Activated CD8-positive, alpha-beta T cell treated with anti-CD3 and anti-CD28 coated beads, Interleukin-2, amount 10 ng/mL, durations not matched to agents 7 days and 5 days (primary cell): ENCODE results near the gene SNTG2. TPM values are rescaled to one million over a fixed set of nuclear protein-coding genes. Genes with fewer than 3 reads are reported as not detected.
A peak's percentile ranks its signal among the peaks of the same experiment; 100 is the strongest.

Experiments
- ATAC-seq: fragments of 150-1000 bp; cut with Tn5 transposase; one replicate; pipeline ENCODE4 v1.10.0; 2021; ENCODE audit warnings: moderate library complexity
- CTCF ChIA-PET: fragments of 350-600 bp; sonication (Branson Sonifier 250); formaldehyde crosslinking; loops from one replicate; lab custom pipeline; 2021; ENCODE audit warnings: antibody characterized with exemption; lab: Charles Lee
- POLR2A ChIA-PET: fragments of 350-600 bp; sonication (Branson Sonifier 250); formaldehyde crosslinking; loops from one replicate; lab custom pipeline; 2021; ENCODE audit warnings: antibody characterized with exemption; lab: Charles Lee
- DNase-seq: peaks from one replicate; pipeline ENCODE4 v3.0.0-alpha.2; 2020
- H3K27ac Mint-ChIP-seq: one replicate; pipeline ENCODE4 v1.8.0; 2021; ENCODE audit warnings: mild to moderate bottlenecking, mixed read lengths
- H3K27me3 Mint-ChIP-seq: one replicate; pipeline ENCODE4 v1.8.0; 2021; ENCODE audit warnings: low read depth, mixed read lengths
- H3K36me3 Mint-ChIP-seq: one replicate; pipeline ENCODE4 v1.8.0; 2021; ENCODE audit warnings: low read depth, mixed read lengths
- H3K4me1 Mint-ChIP-seq: one replicate; pipeline ENCODE4 v1.8.0; 2021; ENCODE audit warnings: low read depth, mixed read lengths
- H3K4me3 Mint-ChIP-seq: one replicate; pipeline ENCODE4 v1.8.0; 2021; ENCODE audit warnings: mild to moderate bottlenecking, mixed read lengths
- H3K9me3 Mint-ChIP-seq: one replicate; pipeline ENCODE4 v1.8.0; 2022; ENCODE audit warnings: mixed read lengths; ENCODE audit not compliant: insufficient read depth
- total RNA-seq, 2 experiments: library from RNA; stranded (reverse); gene quantifications; one replicate each; pipeline ENCODE4 v1.2.3, GENCODE V29; 2021

SNTG2 gene
- total RNA-seq, 2 experiments from 2014 or later, result 1.6 to 2.5 TPM

GRCh38 chr2:960061-960736 lies 9.6 kb downstream of the SNTG2 start:
- Mint-ChIP-seq H3K27ac (no peak overlapping the region), H3K27me3 (peaks cover 5% of the 10 kb centered on the region), H3K36me3 (no peaks in the 10 kb centered on the region), H3K9me3 (no peaks in the 10 kb centered on the region), H3K4me3 (no peak overlapping the region), H3K4me1 (no peaks in the 10 kb centered on the region)
- ChIA-PET CTCF (interaction anchor here (0.8 kb wide), 1 partner anchor 14 kb away, joined by 3 read pairs; no protein-coding TSS in a partner anchor), POLR2A (interaction anchor here (0.8 kb wide), 1 partner anchor 8 kb away, joined by 4 read pairs; no protein-coding TSS in a partner anchor)
- DNase-seq, result no peak
- no peak for ATAC-seq

- POLR2A ChIA-PET, result no interaction called here
Observed at GRCh38 chr2:961786-962185, 11.1 kb downstream of the SNTG2 start.

GRCh38 chr2:963876-964275 lies 13.2 kb downstream of the SNTG2 start:
- ChIA-PET POLR2A (interaction anchor here (1.1 kb wide), 1 partner anchor 11 kb away, joined by 5 read pairs; no protein-coding TSS in a partner anchor), CTCF (interaction anchor here (1.2 kb wide), 1 partner anchor 19 kb away, joined by 3 read pairs; no protein-coding TSS in a partner anchor)
- Mint-ChIP-seq H3K27me3 (peaks cover 14% of the 10 kb centered on the region), H3K4me1 (no peaks in the 10 kb centered on the region), H3K27ac (no peak overlapping the region), H3K4me3 (no peak overlapping the region), H3K9me3 (peaks cover 7% of the 10 kb centered on the region), H3K36me3 (peaks cover 3% of the 10 kb centered on the region)
- DNase-seq (no peak), ATAC-seq (no peak)

More at GRCh38 chr2:961786-962185, 11.1 kb downstream of the SNTG2 start:
- Mint-ChIP-seq H3K27me3 (peaks cover 5% of the 10 kb centered on the region), H3K27ac (no peak overlapping the region), H3K4me3 (no peak overlapping the region), H3K9me3 (no peaks in the 10 kb centered on the region), H3K36me3 (no peaks in the 10 kb centered on the region), H3K4me1 (no peaks in the 10 kb centered on the region)
- no peak for ATAC-seq
- CTCF ChIA-PET, result no interaction called here
- no peak for DNase-seq

- H3K9me3 Mint-ChIP-seq, result peaks cover 7% of the 10 kb centered on the region
- DNase-seq (no peak), ATAC-seq (peak; percentile 19)
- H3K36me3 Mint-ChIP-seq, result peaks cover 3% of the 10 kb centered on the region
- no peak overlapping the region for H3K4me3 Mint-ChIP-seq
- H3K4me1 Mint-ChIP-seq, result no peaks in the 10 kb centered on the region
- peaks cover 14% of the 10 kb centered on the region for H3K27me3 Mint-ChIP-seq
- ChIA-PET CTCF (no interaction called here), POLR2A (interaction anchor here (1.1 kb wide), 1 partner anchor 10 kb away, joined by 5 read pairs; no protein-coding TSS in a partner anchor)
- H3K27ac Mint-ChIP-seq, result no peak overlapping the region
Observed at GRCh38 chr2:964562-964961, 13.9 kb downstream of the SNTG2 start.

GRCh38 chr2:965640-966147 lies 15.0 kb downstream of the SNTG2 start:
- H3K4me3 Mint-ChIP-seq, result no peak overlapping the region
- ATAC-seq, result no peak
- ChIA-PET POLR2A (no interaction called here), CTCF (no interaction called here)
- peaks cover 14% of the 10 kb centered on the region for H3K27me3 Mint-ChIP-seq
- no peaks in the 10 kb centered on the region for H3K4me1 Mint-ChIP-seq
- peaks cover 3% of the 10 kb centered on the region for H3K36me3 Mint-ChIP-seq
- no peak overlapping the region for H3K27ac Mint-ChIP-seq
- H3K9me3 Mint-ChIP-seq, result peaks cover 7% of the 10 kb centered on the region
- DNase-seq, result no peak

GRCh38 chr2:973129-973528 lies 22.5 kb downstream of the SNTG2 start:
- Mint-ChIP-seq H3K4me1 (peaks cover 69% of the 10 kb centered on the region), H3K27ac (peak overlapping the region; percentile 90), H3K4me3 (no peak overlapping the region), H3K36me3 (peaks cover 44% of the 10 kb centered on the region), H3K9me3 (peaks cover 37% of the 10 kb centered on the region), H3K27me3 (peaks cover 4% of the 10 kb centered on the region)
- ChIA-PET POLR2A (interaction anchor here (1.7 to 1.9 kb wide), 2 partner anchors 12 to 27 kb away, joined by 4 to 18 read pairs; no protein-coding TSS in a partner anchor), CTCF (no interaction called here)
- ATAC-seq (no peak), DNase-seq (no peak)

GRCh38 chr2:974054-974453 lies 23.4 kb downstream of the SNTG2 start:
- peaks cover 71% of the 10 kb centered on the region for H3K4me1 Mint-ChIP-seq
- POLR2A ChIA-PET, result interaction anchor here (1.0 to 1.9 kb wide), 7 partner anchors 9 to 297 kb away, joined by 3 to 18 read pairs (median 4); partner anchors contain the start of genes SNTG2 and TMEM18
- peaks cover 41% of the 10 kb centered on the region for H3K36me3 Mint-ChIP-seq
- DNase-seq (peak; percentile 83), ATAC-seq (peak; percentile 97)
- H3K27me3 Mint-ChIP-seq, result no peaks in the 10 kb centered on the region
- H3K27ac Mint-ChIP-seq, result peak overlapping the region; percentile 90
- H3K9me3 Mint-ChIP-seq, result peaks cover 30% of the 10 kb centered on the region
- peak overlapping the region; percentile 68 for H3K4me3 Mint-ChIP-seq
- CTCF ChIA-PET, result interaction anchor here (0.9 to 1.5 kb wide), 6 partner anchors 11 to 166 kb away, joined by 3 to 9 read pairs (median 4); partner anchors contain the start of gene SNTG2

- Mint-ChIP-seq H3K36me3 (peaks cover 41% of the 10 kb centered on the region), H3K27me3 (no peaks in the 10 kb centered on the region), H3K9me3 (peaks cover 30% of the 10 kb centered on the region), H3K4me3 (peak overlapping the region; percentile 68), H3K4me1 (peaks cover 76% of the 10 kb centered on the region), H3K27ac (peak overlapping the region; percentile 90)
- ChIA-PET POLR2A (interaction anchor here (1.0 to 1.9 kb wide), 7 partner anchors 9 to 297 kb away, joined by 3 to 18 read pairs (median 4); partner anchors contain the start of genes SNTG2 and TMEM18), CTCF (interaction anchor here (0.9 to 1.5 kb wide), 6 partner anchors 11 to 166 kb away, joined by 3 to 9 read pairs (median 4); partner anchors contain the start of gene SNTG2)
- ATAC-seq (peak; percentile 35), DNase-seq (peak; percentile 33)
Observed at GRCh38 chr2:974502-974901, 23.9 kb downstream of the SNTG2 start.

- ChIA-PET POLR2A (interaction anchor here (1.0 to 1.9 kb wide), 6 partner anchors 8 to 298 kb away, joined by 3 to 18 read pairs (median 5); partner anchors contain the start of genes SNTG2 and TMEM18), CTCF (interaction anchor here (0.9 to 1.5 kb wide), 4 partner anchors 10 to 22 kb away, joined by 3 to 9 read pairs (median 4); no protein-coding TSS in a partner anchor)
- peak overlapping the region; percentile 90 for H3K27ac Mint-ChIP-seq
Observed at GRCh38 chr2:975095-975494, 24.4 kb downstream of the SNTG2 start.

GRCh38 chr2:979069-979928 lies 28.6 kb downstream of the SNTG2 start:
- ChIA-PET POLR2A (no interaction called here), CTCF (no interaction called here)
- H3K27ac Mint-ChIP-seq, result no peak overlapping the region
- H3K36me3 Mint-ChIP-seq, result peaks cover 10% of the 10 kb centered on the region
- no peak overlapping the region for H3K4me3 Mint-ChIP-seq
- peaks cover 5% of the 10 kb centered on the region for H3K9me3 Mint-ChIP-seq
- no peak for ATAC-seq
- H3K4me1 Mint-ChIP-seq, result peaks cover 52% of the 10 kb centered on the region
- H3K27me3 Mint-ChIP-seq, result peaks cover 3% of the 10 kb centered on the region
- DNase-seq, result no peak

More at GRCh38 chr2:975095-975494, 24.4 kb downstream of the SNTG2 start:
- DNase-seq (no peak), ATAC-seq (no peak)
- Mint-ChIP-seq H3K36me3 (peaks cover 41% of the 10 kb centered on the region), H3K4me3 (peak overlapping the region; percentile 1), H3K27me3 (no peaks in the 10 kb centered on the region), H3K9me3 (peaks cover 30% of the 10 kb centered on the region), H3K4me1 (peaks cover 77% of the 10 kb centered on the region)

- Mint-ChIP-seq H3K4me1 (peaks cover 52% of the 10 kb centered on the region), H3K36me3 (peaks cover 6% of the 10 kb centered on the region), H3K4me3 (no peak overlapping the region), H3K27ac (no peak overlapping the region), H3K9me3 (peaks cover 5% of the 10 kb centered on the region), H3K27me3 (peaks cover 3% of the 10 kb centered on the region)
- no peak for DNase-seq
- CTCF ChIA-PET, result no interaction called here
- POLR2A ChIA-PET, result no interaction called here
- no peak for ATAC-seq
Observed at GRCh38 chr2:980176-980575, 29.5 kb downstream of the SNTG2 start.
